ENCODE results near the gene TYW1.
"Not testable (repeated sequence)": the region's sequence is repeated elsewhere in the genome, so short reads cannot be mapped to it uniquely, and the experiment has no call there.

Gene TYW1

GRCh38 chr7:67106255-67106654 is 109.6 kb downstream of the TYW1 start:
- H3K27ac ChIP-seq (ENCODE audit: extremely low read depth, low read depth, low read length); H3K36me3 ChIP-seq (ENCODE audit: control insufficient read depth in 2 of 2, insufficient read depth in 1 of 2, low read length in 2 of 2); POLR2A ChIA-PET; CTCF ChIA-PET; H3K9me3 ChIP-seq (ENCODE audit: control insufficient read depth, insufficient read depth, low read depth, low read length); H3K4me1 ChIP-seq (ENCODE audit: control insufficient read depth, insufficient read depth, low read length); H3K4me3 ChIP-seq (ENCODE audit: low read depth, low read length): not testable (repeated sequence)

- POLR2A ChIA-PET; H3K4me1 ChIP-seq (ENCODE audit: control insufficient read depth, insufficient read depth, low read length); H3K27ac ChIP-seq (ENCODE audit: extremely low read depth, low read depth, low read length); H3K36me3 ChIP-seq (ENCODE audit: control insufficient read depth in 2 of 2, insufficient read depth in 1 of 2, low read length in 2 of 2); H3K9me3 ChIP-seq (ENCODE audit: control insufficient read depth, insufficient read depth, low read depth, low read length); H3K4me3 ChIP-seq (ENCODE audit: low read depth, low read length): not testable (repeated sequence)
- CTCF ChIA-PET = interaction anchor here (0.6 kb wide), 1 partner anchor 70 kb away, joined by 3 read pairs; no protein-coding TSS in a partner anchor
Measured at GRCh38 chr7:67111342-67111741, 114.7 kb downstream of the TYW1 start.

DNA sequence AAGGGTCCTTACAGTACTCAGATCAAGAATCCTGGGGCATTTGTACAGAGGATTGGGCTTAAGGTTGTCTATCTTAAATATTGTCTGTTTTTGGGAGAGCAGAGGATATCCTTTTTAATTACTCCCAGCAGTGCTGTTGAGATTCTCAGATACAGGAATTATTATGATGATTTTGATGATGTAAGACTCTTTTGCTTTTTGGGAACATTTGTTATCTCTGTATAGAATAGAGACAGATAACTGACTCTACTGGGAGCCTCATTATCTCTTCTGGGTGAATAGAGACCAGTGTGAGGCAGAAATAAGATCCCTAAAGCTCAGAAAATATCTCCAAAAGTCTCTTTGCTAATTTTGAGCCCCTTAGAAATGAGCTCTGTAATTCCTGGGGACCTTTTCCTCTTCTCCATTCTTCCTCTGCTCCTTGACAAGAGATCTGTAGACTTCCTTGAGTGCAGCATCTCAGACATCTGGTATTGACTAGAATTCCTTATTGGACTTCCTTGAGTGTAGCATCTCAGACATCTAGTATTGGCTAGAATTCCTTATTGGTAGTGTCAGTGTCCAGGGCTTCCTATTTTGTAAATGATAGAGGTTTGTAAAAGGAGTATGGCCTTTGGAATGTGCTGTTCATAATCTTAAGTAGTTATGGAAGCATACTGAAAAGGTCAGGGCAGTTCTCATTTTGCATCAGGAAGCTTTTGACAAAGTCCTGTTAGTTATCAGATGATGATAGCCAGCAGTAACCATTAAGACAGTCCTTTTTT is 118.0 kb downstream of the TYW1 start:
- H3K36me3 ChIP-seq (ENCODE audit: control insufficient read depth in 2 of 2, insufficient read depth in 1 of 2, low read length in 2 of 2); H3K27ac ChIP-seq (ENCODE audit: extremely low read depth, low read depth, low read length); CTCF ChIA-PET; H3K4me1 ChIP-seq (ENCODE audit: control insufficient read depth, insufficient read depth, low read length); H3K4me3 ChIP-seq (ENCODE audit: low read depth, low read length); POLR2A ChIA-PET; H3K9me3 ChIP-seq (ENCODE audit: control insufficient read depth, insufficient read depth, low read depth, low read length): not testable (repeated sequence)
- TF ChIP-seq ZBTB17 (tag by site-specific recombination; IDR thresholded peaks at IDR 0.05) = peak; percentile 95

GRCh38 chr7:67120491-67120890 is 123.9 kb downstream of the TYW1 start:
- H3K27ac ChIP-seq (ENCODE audit: extremely low read depth, low read depth, low read length); H3K36me3 ChIP-seq (ENCODE audit: control insufficient read depth in 2 of 2, insufficient read depth in 1 of 2, low read length in 2 of 2); POLR2A ChIA-PET; H3K4me1 ChIP-seq (ENCODE audit: control insufficient read depth, insufficient read depth, low read length); CTCF ChIA-PET; H3K9me3 ChIP-seq (ENCODE audit: control insufficient read depth, insufficient read depth, low read depth, low read length); H3K4me3 ChIP-seq (ENCODE audit: low read depth, low read length): not testable (repeated sequence)

- ChIA-PET POLR2A (interaction anchor here (0.6 kb wide), 1 partner anchor 174 kb away, joined by 3 read pairs; no protein-coding TSS in a partner anchor), CTCF (interaction anchor here (0.6 kb wide), 1 partner anchor 89 kb away, joined by 3 read pairs; no protein-coding TSS in a partner anchor)
- H3K9me3 ChIP-seq (ENCODE audit: control insufficient read depth, insufficient read depth, low read depth, low read length); H3K4me1 ChIP-seq (ENCODE audit: control insufficient read depth, insufficient read depth, low read length); H3K4me3 ChIP-seq (ENCODE audit: low read depth, low read length); H3K36me3 ChIP-seq (ENCODE audit: control insufficient read depth in 2 of 2, insufficient read depth in 1 of 2, low read length in 2 of 2); H3K27ac ChIP-seq (ENCODE audit: extremely low read depth, low read depth, low read length): not testable (repeated sequence)
Measured at GRCh38 chr7:67128257-67128656, 131.6 kb downstream of the TYW1 start.

DNA sequence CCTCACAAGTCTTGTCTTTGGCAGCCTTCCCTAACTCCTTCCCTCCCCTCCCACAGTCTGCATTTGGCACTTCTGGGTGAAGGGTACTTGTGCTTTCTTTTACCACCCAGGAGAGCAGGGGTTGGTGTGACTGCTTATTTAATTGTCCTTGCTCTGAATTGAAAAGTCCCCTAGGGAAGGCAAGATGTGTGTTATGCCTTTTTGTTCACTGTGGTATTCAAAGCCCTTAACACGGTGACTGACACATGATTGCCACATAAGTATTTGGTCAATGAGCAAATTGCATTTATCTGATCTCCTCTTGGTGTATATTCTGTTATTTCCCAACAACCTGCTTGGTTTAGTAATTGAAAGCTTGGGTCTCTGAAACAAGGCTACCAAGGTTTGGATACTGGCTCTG is 134.1 kb downstream of the TYW1 start:
- H3K4me3 ChIP-seq (ENCODE audit: low read depth, low read length); H3K9me3 ChIP-seq (ENCODE audit: control insufficient read depth, insufficient read depth, low read depth, low read length); CTCF ChIA-PET; H3K36me3 ChIP-seq (ENCODE audit: control insufficient read depth in 2 of 2, insufficient read depth in 1 of 2, low read length in 2 of 2); POLR2A ChIA-PET; H3K4me1 ChIP-seq (ENCODE audit: control insufficient read depth, insufficient read depth, low read length); H3K27ac ChIP-seq (ENCODE audit: extremely low read depth, low read depth, low read length): not testable (repeated sequence)

DNA sequence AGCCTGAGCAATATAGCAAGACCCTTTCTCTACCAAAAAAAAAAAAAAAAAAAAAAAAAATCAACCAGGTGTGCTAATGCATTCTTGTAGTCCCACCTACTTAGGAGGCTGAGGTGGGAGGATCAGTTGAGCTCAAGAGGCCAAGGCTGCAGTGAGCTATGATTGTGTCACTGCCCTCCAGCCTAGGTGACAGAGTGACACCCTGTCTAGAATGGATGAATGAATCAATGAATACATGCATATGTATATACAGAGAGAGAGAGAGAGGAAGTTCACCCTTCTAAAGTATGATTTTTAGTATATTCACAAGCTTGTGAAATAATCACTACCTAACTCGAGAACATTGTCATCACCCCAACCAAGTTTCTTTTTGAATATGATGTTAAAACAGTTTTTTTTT is 138.3 kb downstream of the TYW1 start:
- not testable (repeated sequence) for H3K4me3 ChIP-seq (ENCODE audit: low read depth, low read length); H3K4me1 ChIP-seq (ENCODE audit: control insufficient read depth, insufficient read depth, low read length); H3K9me3 ChIP-seq (ENCODE audit: control insufficient read depth, insufficient read depth, low read depth, low read length); H3K36me3 ChIP-seq (ENCODE audit: control insufficient read depth in 2 of 2, insufficient read depth in 1 of 2, low read length in 2 of 2); H3K27ac ChIP-seq (ENCODE audit: extremely low read depth, low read depth, low read length)
- ChIA-PET POLR2A (interaction anchor here (0.6 kb wide), 1 partner anchor 27 kb away, joined by 3 read pairs; no protein-coding TSS in a partner anchor), CTCF (interaction anchor here (0.6 kb wide), 1 partner anchor 256 kb away, joined by 3 read pairs; no protein-coding TSS in a partner anchor)

- H3K9me3 ChIP-seq (ENCODE audit: control insufficient read depth, insufficient read depth, low read depth, low read length); H3K27ac ChIP-seq (ENCODE audit: extremely low read depth, low read depth, low read length); H3K4me1 ChIP-seq (ENCODE audit: control insufficient read depth, insufficient read depth, low read length); H3K36me3 ChIP-seq (ENCODE audit: control insufficient read depth in 2 of 2, insufficient read depth in 1 of 2, low read length in 2 of 2); H3K4me3 ChIP-seq (ENCODE audit: low read depth, low read length); POLR2A ChIA-PET; CTCF ChIA-PET: not testable (repeated sequence)
Measured at GRCh38 chr7:67135617-67136486, 139.2 kb downstream of the TYW1 start.

- CTCF ChIA-PET; H3K9me3 ChIP-seq (ENCODE audit: control insufficient read depth, insufficient read depth, low read depth, low read length); H3K36me3 ChIP-seq (ENCODE audit: control insufficient read depth in 2 of 2, insufficient read depth in 1 of 2, low read length in 2 of 2); H3K4me3 ChIP-seq (ENCODE audit: low read depth, low read length); POLR2A ChIA-PET; H3K4me1 ChIP-seq (ENCODE audit: control insufficient read depth, insufficient read depth, low read length); H3K27ac ChIP-seq (ENCODE audit: extremely low read depth, low read depth, low read length): not testable (repeated sequence)
Measured at GRCh38 chr7:67137489-67137888, 140.9 kb downstream of the TYW1 start.

- POLR2A ChIA-PET; H3K4me1 ChIP-seq (ENCODE audit: control insufficient read depth, insufficient read depth, low read length); H3K36me3 ChIP-seq (ENCODE audit: control insufficient read depth in 2 of 2, insufficient read depth in 1 of 2, low read length in 2 of 2); H3K4me3 ChIP-seq (ENCODE audit: low read depth, low read length); CTCF ChIA-PET; H3K27ac ChIP-seq (ENCODE audit: extremely low read depth, low read depth, low read length); H3K9me3 ChIP-seq (ENCODE audit: control insufficient read depth, insufficient read depth, low read depth, low read length): not testable (repeated sequence)
Measured at GRCh38 chr7:67139876-67140275, 143.2 kb downstream of the TYW1 start.

GRCh38 chr7:67141001-67141400 is 144.4 kb downstream of the TYW1 start:
- H3K27ac ChIP-seq (ENCODE audit: extremely low read depth, low read depth, low read length); H3K36me3 ChIP-seq (ENCODE audit: control insufficient read depth in 2 of 2, insufficient read depth in 1 of 2, low read length in 2 of 2); CTCF ChIA-PET; H3K9me3 ChIP-seq (ENCODE audit: control insufficient read depth, insufficient read depth, low read depth, low read length); H3K4me3 ChIP-seq (ENCODE audit: low read depth, low read length); H3K4me1 ChIP-seq (ENCODE audit: control insufficient read depth, insufficient read depth, low read length); POLR2A ChIA-PET: not testable (repeated sequence)

Data from HEK293 (cell line).